ENCODE measurements around the gene TNFRSF18. TPM values are rescaled to one million over a fixed set of nuclear protein-coding genes. Genes with fewer than 3 reads are reported as not detected.

The TNFRSF18 gene
- total and polyA plus RNA-seq, 2 experiments from 2014 or later, result 1.1 to 1.5 TPM

DNA sequence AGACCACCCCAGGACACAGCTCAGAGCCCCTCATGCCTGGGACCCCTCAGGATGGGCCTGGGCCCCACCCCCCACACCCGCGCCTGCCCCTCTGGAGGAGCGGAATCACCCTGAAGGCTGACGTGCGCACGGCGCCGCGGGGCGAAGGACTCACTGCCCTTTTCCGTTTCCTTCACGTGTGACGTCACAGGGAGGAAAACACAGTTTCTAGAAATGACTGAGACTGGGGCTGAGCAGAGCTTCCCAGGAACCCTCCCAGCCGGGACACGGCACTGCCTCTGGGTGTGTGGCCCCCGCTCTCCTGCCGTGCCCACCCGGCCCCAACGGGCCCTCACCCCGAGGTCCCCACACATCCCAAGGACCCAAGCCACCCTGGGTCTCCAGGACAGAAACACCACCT lies 12.9 kb upstream of the TNFRSF18 start:
- no peaks in the 10 kb centered on the region for H3K9me3 Mint-ChIP-seq
- H3K27me3 Mint-ChIP-seq (ENCODE audit: insufficient read depth, low read depth, poor library complexity), result peaks cover 12% of the 10 kb centered on the region
- no peak overlapping the region for H3K27ac ChIP-seq (ENCODE audit: low read depth)
- no peak overlapping the region for H3K4me3 Mint-ChIP-seq
- no peaks in the 10 kb centered on the region for H3K9me2 ChIP-seq (ENCODE audit: insufficient read depth)
- H3K4me2 ChIP-seq, result no peak overlapping the region
- no peak overlapping the region for H2AFZ ChIP-seq
- H3K27ac Mint-ChIP-seq, result no peak overlapping the region
- no peak overlapping the region for H3K4me3 ChIP-seq
- ATAC-seq (no peak), DNase-seq (ENCODE audit: low spot score) (no peak)
- peaks cover 7% of the 10 kb centered on the region; the same call in 1 of the 2 replicates for H3K36me3 ChIP-seq (ENCODE audit: insufficient read depth)
- H3F3A ChIP-seq (replicated peaks; ENCODE audit: low read depth), result no peaks in the 10 kb centered on the region
- no peaks in the 10 kb centered on the region for H3K4me1 Mint-ChIP-seq
- peaks cover 3% of the 10 kb centered on the region; the same call in 1 of the 2 replicates for H4K20me1 ChIP-seq (replicated peaks; ENCODE audit: insufficient read depth)
- no peaks in the 10 kb centered on the region for H3K4me1 ChIP-seq (ENCODE audit: insufficient read depth)
- H3K27me3 ChIP-seq (ENCODE audit: insufficient read depth), result no peaks in the 10 kb centered on the region
- peaks cover 30% of the 10 kb centered on the region for H3K36me3 Mint-ChIP-seq (ENCODE audit: low read depth)
- H3K79me2 ChIP-seq (replicated peaks; ENCODE audit: insufficient read depth), result no peaks in the 10 kb centered on the region
- TF ChIP-seq JUNB (IDR thresholded peaks at IDR 0.05; ENCODE audit: unreplicated experiment) (no peak), NANOG (IDR thresholded peaks at IDR 0.05; ENCODE audit: borderline replicate concordance) (no peak), CREB1 (CRISPR knock-in tag; IDR thresholded peaks at IDR 0.05; ENCODE audit: low read depth) (no peak), ZNF331 (CRISPR knock-in tag; IDR thresholded peaks at IDR 0.05; ENCODE audit: low read depth) (no peak), ETS1 (IDR thresholded peaks at IDR 0.05) (no peak), POLR2AphosphoS5 (IDR thresholded peaks at IDR 0.05; ENCODE audit: low read depth) (no peak), ZNF114 (CRISPR knock-in tag; IDR thresholded peaks at IDR 0.05) (no peak), STAT1 (IDR thresholded peaks at IDR 0.05; ENCODE audit: unreplicated experiment) (no peak), EZH2 (IDR thresholded peaks at IDR 0.05; ENCODE audit: low read depth, unreplicated experiment) (no peak), EZH2phosphoT487 (IDR thresholded peaks at IDR 0.05; ENCODE audit: unreplicated experiment) (no peak), ZNF462 (CRISPR knock-in tag; IDR thresholded peaks at IDR 0.05) (no peak), CTCF (conservative IDR thresholded peaks at IDR 0.05; ENCODE audit: low read depth in 2 of 2) (no peak)
- TF ChIP-seq, protein P1, sequence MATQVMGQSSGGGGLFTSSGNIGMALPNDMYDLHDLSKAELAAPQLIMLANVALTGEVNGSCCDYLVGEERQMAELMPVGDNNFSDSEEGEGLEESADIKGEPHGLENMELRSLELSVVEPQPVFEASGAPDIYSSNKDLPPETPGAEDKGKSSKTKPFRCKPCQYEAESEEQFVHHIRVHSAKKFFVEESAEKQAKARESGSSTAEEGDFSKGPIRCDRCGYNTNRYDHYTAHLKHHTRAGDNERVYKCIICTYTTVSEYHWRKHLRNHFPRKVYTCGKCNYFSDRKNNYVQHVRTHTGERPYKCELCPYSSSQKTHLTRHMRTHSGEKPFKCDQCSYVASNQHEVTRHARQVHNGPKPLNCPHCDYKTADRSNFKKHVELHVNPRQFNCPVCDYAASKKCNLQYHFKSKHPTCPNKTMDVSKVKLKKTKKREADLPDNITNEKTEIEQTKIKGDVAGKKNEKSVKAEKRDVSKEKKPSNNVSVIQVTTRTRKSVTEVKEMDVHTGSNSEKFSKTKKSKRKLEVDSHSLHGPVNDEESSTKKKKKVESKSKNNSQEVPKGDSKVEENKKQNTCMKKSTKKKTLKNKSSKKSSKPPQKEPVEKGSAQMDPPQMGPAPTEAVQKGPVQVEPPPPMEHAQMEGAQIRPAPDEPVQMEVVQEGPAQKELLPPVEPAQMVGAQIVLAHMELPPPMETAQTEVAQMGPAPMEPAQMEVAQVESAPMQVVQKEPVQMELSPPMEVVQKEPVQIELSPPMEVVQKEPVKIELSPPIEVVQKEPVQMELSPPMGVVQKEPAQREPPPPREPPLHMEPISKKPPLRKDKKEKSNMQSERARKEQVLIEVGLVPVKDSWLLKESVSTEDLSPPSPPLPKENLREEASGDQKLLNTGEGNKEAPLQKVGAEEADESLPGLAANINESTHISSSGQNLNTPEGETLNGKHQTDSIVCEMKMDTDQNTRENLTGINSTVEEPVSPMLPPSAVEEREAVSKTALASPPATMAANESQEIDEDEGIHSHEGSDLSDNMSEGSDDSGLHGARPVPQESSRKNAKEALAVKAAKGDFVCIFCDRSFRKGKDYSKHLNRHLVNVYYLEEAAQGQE (IDR thresholded peaks at IDR 0.05; ENCODE audit: unreplicated experiment), result no peak
